Measurements from ENCODE around the gene MUCL1.

The MUCL1 gene

DNA sequence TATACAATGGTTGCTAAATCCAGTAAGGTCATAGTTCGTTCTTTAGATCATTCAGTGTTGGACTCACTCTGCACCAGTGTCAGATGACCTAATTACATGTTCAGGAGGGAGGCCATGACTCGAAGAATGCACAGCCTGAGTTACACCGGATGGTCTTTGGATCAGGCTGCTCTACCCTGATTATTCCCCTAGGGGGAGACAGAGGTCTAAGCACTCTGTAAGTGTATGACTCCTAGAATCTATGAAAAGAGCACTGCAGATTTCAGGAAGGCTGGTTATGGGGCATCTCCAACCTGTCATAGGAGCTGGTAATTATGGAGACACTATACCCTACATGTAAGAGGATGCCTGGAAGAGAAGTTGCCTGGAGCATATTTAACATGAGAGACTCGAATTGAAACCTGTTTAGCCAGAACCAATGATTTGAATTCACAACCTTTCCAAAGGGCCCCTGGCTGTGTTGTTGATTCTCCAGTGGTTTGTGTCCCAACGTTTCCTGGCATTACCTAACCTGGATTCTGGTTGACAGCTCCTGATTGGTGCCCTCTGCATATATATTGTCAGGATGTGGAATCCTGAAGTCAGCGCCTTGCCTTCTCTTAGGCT, at the start of gene MUCL1:
MUCL1 (plus strand) TSS at position 584 of the 606 bp plus-strand sequence. CDS start 67 bp downstream, outside the sequence.
- H3K4me1 ChIP-seq (ENCODE audit: low read depth, poor library complexity, severe bottlenecking): no peaks in the 10 kb centered on the region
- no peaks in the 10 kb centered on the region for H4K20me1 ChIP-seq (ENCODE audit: insufficient read depth)
- H2AFZ ChIP-seq (ENCODE audit: low read depth): no peak within 1 kb of the TSS
- no peaks in the 10 kb centered on the region for H3K36me3 ChIP-seq (ENCODE audit: insufficient read depth)
- TF ChIP-seq, protein P1, sequence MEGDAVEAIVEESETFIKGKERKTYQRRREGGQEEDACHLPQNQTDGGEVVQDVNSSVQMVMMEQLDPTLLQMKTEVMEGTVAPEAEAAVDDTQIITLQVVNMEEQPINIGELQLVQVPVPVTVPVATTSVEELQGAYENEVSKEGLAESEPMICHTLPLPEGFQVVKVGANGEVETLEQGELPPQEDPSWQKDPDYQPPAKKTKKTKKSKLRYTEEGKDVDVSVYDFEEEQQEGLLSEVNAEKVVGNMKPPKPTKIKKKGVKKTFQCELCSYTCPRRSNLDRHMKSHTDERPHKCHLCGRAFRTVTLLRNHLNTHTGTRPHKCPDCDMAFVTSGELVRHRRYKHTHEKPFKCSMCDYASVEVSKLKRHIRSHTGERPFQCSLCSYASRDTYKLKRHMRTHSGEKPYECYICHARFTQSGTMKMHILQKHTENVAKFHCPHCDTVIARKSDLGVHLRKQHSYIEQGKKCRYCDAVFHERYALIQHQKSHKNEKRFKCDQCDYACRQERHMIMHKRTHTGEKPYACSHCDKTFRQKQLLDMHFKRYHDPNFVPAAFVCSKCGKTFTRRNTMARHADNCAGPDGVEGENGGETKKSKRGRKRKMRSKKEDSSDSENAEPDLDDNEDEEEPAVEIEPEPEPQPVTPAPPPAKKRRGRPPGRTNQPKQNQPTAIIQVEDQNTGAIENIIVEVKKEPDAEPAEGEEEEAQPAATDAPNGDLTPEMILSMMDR (conservative IDR thresholded peaks at IDR 0.05; ENCODE audit: low read depth, low read length): peak; percentile 99
- H3K79me2 ChIP-seq (ENCODE audit: insufficient read depth, low read depth): no peaks in the 10 kb centered on the region
- no peak within 1 kb of the TSS for H3K27ac ChIP-seq
- no peak within 1 kb of the TSS for H3K9ac ChIP-seq
- no peak within 1 kb of the TSS for H3K4me2 ChIP-seq
- H3K27me3 ChIP-seq (ENCODE audit: insufficient read depth, low read depth): no peaks in the 10 kb centered on the region
- no peak within 1 kb of the TSS for H3K4me3 ChIP-seq (IDR thresholded peaks at IDR 0.05; ENCODE audit: insufficient read depth, low read depth, low read length)

- Histone ChIP-seq H3K79me2 (ENCODE audit: insufficient read depth, low read depth) (no peaks in the 10 kb centered on the region), H3K4me1 (ENCODE audit: low read depth, poor library complexity, severe bottlenecking) (no peaks in the 10 kb centered on the region)
Observed at GRCh38 chr12:54821676-54822075, 32.6 kb upstream of the MUCL1 start.

GRCh38 chr12:54824402-54824801, 29.9 kb upstream of the MUCL1 start:
- Histone ChIP-seq H3K36me3 (ENCODE audit: insufficient read depth) (no peaks in the 10 kb centered on the region), H3K9ac (no peak overlapping the region), H3K27me3 (ENCODE audit: insufficient read depth, low read depth) (no peaks in the 10 kb centered on the region), H3K4me3 (IDR thresholded peaks at IDR 0.05; ENCODE audit: insufficient read depth, low read depth, low read length) (no peak overlapping the region), H2AFZ (ENCODE audit: low read depth) (no peak overlapping the region), H3K4me1 (ENCODE audit: low read depth, poor library complexity, severe bottlenecking) (no peaks in the 10 kb centered on the region), H3K4me2 (no peak overlapping the region), H3K79me2 (ENCODE audit: insufficient read depth, low read depth) (no peaks in the 10 kb centered on the region), H3K27ac (no peak overlapping the region), H4K20me1 (ENCODE audit: insufficient read depth) (no peaks in the 10 kb centered on the region)
- TF ChIP-seq, protein P1 (conservative IDR thresholded peaks at IDR 0.05; ENCODE audit: low read depth, low read length): peak; percentile 58

More at GRCh38 chr12:54821676-54822075, 32.6 kb upstream of the MUCL1 start:
- Histone ChIP-seq H3K36me3 (ENCODE audit: insufficient read depth) (no peaks in the 10 kb centered on the region), H3K9ac (no peak overlapping the region), H3K27ac (no peak overlapping the region), H4K20me1 (ENCODE audit: insufficient read depth) (no peaks in the 10 kb centered on the region), H3K27me3 (ENCODE audit: insufficient read depth, low read depth) (no peaks in the 10 kb centered on the region), H2AFZ (ENCODE audit: low read depth) (no peak overlapping the region), H3K4me3 (IDR thresholded peaks at IDR 0.05; ENCODE audit: insufficient read depth, low read depth, low read length) (no peak overlapping the region), H3K4me2 (no peak overlapping the region)
- TF ChIP-seq, protein P1 (conservative IDR thresholded peaks at IDR 0.05; ENCODE audit: low read depth, low read length): no peak

- no peak overlapping the region for H3K9ac ChIP-seq
- no peak overlapping the region for H3K4me2 ChIP-seq
- no peak overlapping the region for H3K27ac ChIP-seq
- H3K27me3 ChIP-seq (ENCODE audit: insufficient read depth, low read depth): no peaks in the 10 kb centered on the region
- no peaks in the 10 kb centered on the region for H3K79me2 ChIP-seq (ENCODE audit: insufficient read depth, low read depth)
- no peak overlapping the region for H2AFZ ChIP-seq (ENCODE audit: low read depth)
- no peaks in the 10 kb centered on the region for H4K20me1 ChIP-seq (ENCODE audit: insufficient read depth)
- H3K36me3 ChIP-seq (ENCODE audit: insufficient read depth): no peaks in the 10 kb centered on the region
- H3K4me3 ChIP-seq (IDR thresholded peaks at IDR 0.05; ENCODE audit: insufficient read depth, low read depth, low read length): no peak overlapping the region
- H3K4me1 ChIP-seq (ENCODE audit: low read depth, poor library complexity, severe bottlenecking): no peaks in the 10 kb centered on the region
- TF ChIP-seq, protein P1 (conservative IDR thresholded peaks at IDR 0.05; ENCODE audit: low read depth, low read length): no peak
Observed at GRCh38 chr12:54829511-54829910, 24.8 kb upstream of the MUCL1 start.

Measured in KMS-11 (cell line).